Motor neuron (in vitro differentiated cells): ENCODE results near the gene DMAC2L. TPM values are rescaled to one million over a fixed set of nuclear protein-coding genes. Genes with fewer than 3 reads are reported as not detected.

Experiments used
- total RNA-seq, 8 experiments: library from RNA; unstranded; fragments of 300-600 nt; gene quantifications; 2 replicates each; pipeline versions ENCODE4 v1.2.3 to v1.2.4, GENCODE V29; 2022

DMAC2L gene
- total RNA-seq, 8 experiments from 2014 or later, result 8.8 to 19.0 (median 11.2) TPM

Other genes starting within 250 kb of the DMAC2L start
- 10 to 100 TPM in 6 of 8 experiments, 1 to 10 TPM in 2; 9.2 to 12.3 (median 10.7) TPM for gene VCPKMT, start 195.8 kb upstream of the DMAC2L start, total RNA-seq
- 10 to 100 TPM; 10.9 to 31.2 (median 19.1) TPM for gene SOS2, start 80.7 kb upstream of the DMAC2L start, total RNA-seq
- gene L2HGDH, start 95 bp upstream of the DMAC2L start, total RNA-seq, result 10 to 100 TPM in 5 of 8 experiments, 1 to 10 TPM in 3; 6.5 to 13.9 (median 10.9) TPM
- 1 to 10 TPM; 1.2 to 8.4 (median 2.5) TPM for gene CDKL1, start 84.6 kb downstream of the DMAC2L start, total RNA-seq
- gene MAP4K5, start 220.2 kb downstream of the DMAC2L start, total RNA-seq, result 10 to 100 TPM; 31.6 to 69.8 (median 43.0) TPM
- gene ATL1, start 247.8 kb downstream of the DMAC2L start, total RNA-seq, result 10 to 100 TPM in 5 of 8 experiments, 1 to 10 TPM in 1, under 1 TPM in 1, not detected in 1; 0.73 to 39.6 (median 32.1) TPM